H1 (cell line): ENCODE measurements around the gene SOX12. TPM values are rescaled to one million over a fixed set of nuclear protein-coding genes. Genes with fewer than 3 reads are reported as not detected.

ENCODE experiments used
- CTCF ChIA-PET: fragments of 300-600 bp; sonication (Branson Sonifier 250); formaldehyde crosslinking; loops from one replicate; lab custom pipeline; 2021; ENCODE audit not compliant: partially characterized antibody; lab: Charles Lee
- POLR2A ChIA-PET: fragments of 300-600 bp; sonication (Branson Sonifier 250); formaldehyde crosslinking; loops from one replicate; lab custom pipeline; 2021; ENCODE audit warnings: inconsistent platforms; ENCODE audit not compliant: partially characterized antibody; lab: Charles Lee
- DNase-seq, 2 experiments: peaks; one replicate each; pipeline versions ENCODE4 v3.0.0 to v3.0.0-alpha.2; 2010 to 2022; ENCODE audit warnings: low spot score in 2 of 2, low read depth in 1 of 2, mixed read lengths in 1 of 2
- FAIRE-seq: peaks from 2 replicates; lab custom pipeline; 2011; peaks lifted over from hg19 to GRCh38; lab: Jason Lieb, UNC
- H2AFZ ChIP-seq: 2 replicates; pipeline ENCODE4 v1.8.1; 2012; ENCODE audit warnings: low read length, inconsistent platforms
- H2AK5ac ChIP-seq: 2 replicates; pipeline ENCODE4 v1.6.1; 2013; ENCODE audit warnings: low read depth, low read length
- H2BK120ac ChIP-seq: replicated peaks from 2 replicates; pipeline ENCODE3; 2013; ENCODE audit warnings: low read depth, low read length, inconsistent platforms
- H2BK12ac ChIP-seq: 2 replicates; pipeline ENCODE4 v1.6.1; 2013; ENCODE audit warnings: low read depth, low read length
- H2BK15ac ChIP-seq: 2 replicates; pipeline ENCODE4 v1.6.1; 2013; ENCODE audit warnings: low read length
- H2BK20ac ChIP-seq: 2 replicates; pipeline ENCODE4 v1.6.1; 2013; ENCODE audit warnings: low read length
- H2BK5ac ChIP-seq: 2 replicates; pipeline ENCODE4 v1.6.1; 2013; ENCODE audit warnings: low read depth, low read length
- H3K14ac ChIP-seq: 2 replicates; pipeline ENCODE4 v1.6.1; 2013; ENCODE audit warnings: inconsistent platforms; ENCODE audit not compliant: insufficient read length
- H3K18ac ChIP-seq: 2 replicates; pipeline ENCODE4 v1.6.1; 2013; ENCODE audit warnings: low read length; ENCODE audit errors: extremely low read depth
- H3K23ac ChIP-seq: 2 replicates; pipeline ENCODE4 v1.6.1; 2013; ENCODE audit warnings: inconsistent platforms; ENCODE audit not compliant: insufficient read length
- H3K23me2 ChIP-seq: 2 replicates; pipeline ENCODE4 v1.6.1; 2013; ENCODE audit warnings: low read depth, low read length
- H3K27ac ChIP-seq: 2 replicates; pipeline ENCODE4 v1.6.1; 2011; ENCODE audit warnings: low read depth, low read length, inconsistent platforms
- H3K27me3 ChIP-seq, 4 experiments: replicated peaks in 1 of 4; 1 replicate in 1 of 4; 2 replicates in 3 of 4; pipeline versions ENCODE4 v1.6.1 to v1.8.1; 2011 to 2013; ENCODE audit warnings: low read length in 3 of 4, mild to moderate bottlenecking in 3 of 4, inconsistent platforms in 2 of 4, mixed read lengths in 2 of 4, moderate library complexity in 1 of 4; ENCODE audit not compliant: control insufficient read depth in 3 of 4, insufficient read depth in 3 of 4; ENCODE audit errors: extremely low read depth in 1 of 4
- H3K36me3 ChIP-seq, 4 experiments: 2 replicates each; pipeline versions ENCODE4 v1.6.1 to v1.8.1; 2011 to 2013; ENCODE audit warnings: mild to moderate bottlenecking in 4 of 4, low read length in 3 of 4, moderate library complexity in 2 of 4, control low read depth in 1 of 4, inconsistent platforms in 1 of 4; ENCODE audit not compliant: insufficient read depth in 4 of 4, control insufficient read depth in 2 of 4
- H3K4ac ChIP-seq: replicated peaks from 2 replicates; pipeline ENCODE3; 2013; ENCODE audit warnings: low read length, low read depth, mixed read lengths, inconsistent platforms; ENCODE audit not compliant: insufficient read length
- H3K4me1 ChIP-seq, 4 experiments: replicated peaks in 1 of 4; 1 replicate in 1 of 4; 2 replicates in 3 of 4; pipeline versions ENCODE4 v1.6.1 to v1.8.1; 2011 to 2013; ENCODE audit warnings: low read length in 3 of 4, inconsistent platforms in 2 of 4, mixed read lengths in 1 of 4; ENCODE audit not compliant: insufficient read depth in 4 of 4, control insufficient read depth in 3 of 4
- H3K4me2 ChIP-seq, 2 experiments: 2 replicates each; pipeline versions ENCODE4 v1.6.1 to v1.8.1; 2011 to 2013; ENCODE audit warnings: low read depth in 2 of 2, low read length in 2 of 2, control low read depth in 1 of 2, inconsistent platforms in 1 of 2, mild to moderate bottlenecking in 1 of 2; ENCODE audit not compliant: insufficient read depth in 1 of 2
- H3K4me3 ChIP-seq, 4 experiments: fragments of 200-600, 300-600 bp in 1 of 4; sonication (generic), shearing (Covaris generic), sonication (Bioruptor Twin) in 1 of 4; 2 replicates each; pipeline versions ENCODE4 v1.5.1 to v1.8.1; 2011 to 2016; ENCODE audit warnings: low read length in 4 of 4, low read depth in 3 of 4, control low read depth in 2 of 4, inconsistent platforms in 2 of 4, mild to moderate bottlenecking in 2 of 4, mixed read lengths in 1 of 4, moderate library complexity in 1 of 4; ENCODE audit not compliant: insufficient read depth in 2 of 4; ENCODE audit errors: extremely low read depth in 1 of 4
- H3K56ac ChIP-seq: replicated peaks from 2 replicates; pipeline ENCODE3; 2013; ENCODE audit warnings: low read depth, mild to moderate bottlenecking, mixed read lengths, low read length, inconsistent platforms; ENCODE audit not compliant: insufficient read length
- H3K79me1 ChIP-seq: 2 replicates; pipeline ENCODE4 v1.6.1; 2013; ENCODE audit warnings: low read depth, low read length, control low read depth
- H3K79me2 ChIP-seq, 2 experiments: 2 replicates each; pipeline versions ENCODE4 v1.6.1 to v1.8.1; 2012 to 2013; ENCODE audit warnings: low read length in 2 of 2, mild to moderate bottlenecking in 2 of 2, inconsistent platforms in 1 of 2; ENCODE audit not compliant: insufficient read depth in 2 of 2, control insufficient read depth in 1 of 2
- H3K9ac ChIP-seq, 4 experiments: replicated peaks in 1 of 4; 1 replicate in 1 of 4; 2 replicates in 3 of 4; pipeline versions ENCODE4 v1.6.1 to v1.8.1; 2011 to 2013; ENCODE audit warnings: low read depth in 3 of 4, low read length in 3 of 4, control low read depth in 2 of 4, mild to moderate bottlenecking in 2 of 4, moderate library complexity in 2 of 4, inconsistent platforms in 1 of 4; ENCODE audit errors: extremely low read depth in 1 of 4
- H3K9me3 ChIP-seq, 2 experiments: 2 replicates each; pipeline versions ENCODE4 v1.6.1 to v1.8.1; 2012 to 2013; ENCODE audit warnings: mild to moderate bottlenecking in 2 of 2, moderate library complexity in 2 of 2, control low read depth in 1 of 2, inconsistent platforms in 1 of 2, low read depth in 1 of 2, low read length in 1 of 2, mixed read lengths in 1 of 2; ENCODE audit not compliant: insufficient read depth in 2 of 2
- H4K20me1 ChIP-seq, 2 experiments: replicated peaks in 1 of 2; 2 replicates each; pipeline versions ENCODE3 to v1.8.1; 2011 to 2013; ENCODE audit warnings: inconsistent platforms in 2 of 2, low read length in 2 of 2, mild to moderate bottlenecking in 1 of 2; ENCODE audit not compliant: insufficient read depth in 2 of 2, control insufficient read depth in 1 of 2
- H4K5ac ChIP-seq: 2 replicates; pipeline ENCODE4 v1.6.1; 2013; ENCODE audit warnings: low read length, low read depth, mixed read lengths, inconsistent platforms; ENCODE audit not compliant: insufficient read length
- H4K8ac ChIP-seq: 2 replicates; pipeline ENCODE4 v1.8.0; 2013; ENCODE audit warnings: mild to moderate bottlenecking, moderate library complexity, low read length, inconsistent platforms; ENCODE audit not compliant: insufficient read depth; ENCODE audit errors: extremely low read depth
- H4K91ac ChIP-seq: replicated peaks from 2 replicates; pipeline ENCODE3; 2013; ENCODE audit warnings: low read length, mixed read lengths, inconsistent platforms; ENCODE audit not compliant: insufficient read length
- CTBP2 ChIP-seq: IDR thresholded peaks from 2 replicates; pipeline ENCODE4 v1.7.0; 2011; ENCODE audit warnings: borderline replicate concordance, mild to moderate bottlenecking, moderate library complexity, mixed read lengths, low read length; ENCODE audit not compliant: insufficient read depth, insufficient read length
- EGR1 ChIP-seq: IDR thresholded peaks from 2 replicates; pipeline ENCODE4 v1.6.1; 2011; ENCODE audit warnings: low read depth, low read length, borderline replicate concordance
- EP300 ChIP-seq, 2 experiments: IDR thresholded peaks; 1 replicate in 1 of 2; 2 replicates in 1 of 2; pipeline ENCODE4 v1.6.1; 2011 to 2012; ENCODE audit warnings: low read depth in 2 of 2, low read length in 2 of 2, mild to moderate bottlenecking in 2 of 2, borderline replicate concordance in 1 of 2, inconsistent platforms in 1 of 2, moderate library complexity in 1 of 2
- KDM4A ChIP-seq: IDR thresholded peaks from one replicate; pipeline ENCODE4 v1.7.1; 2012; ENCODE audit warnings: low read depth, mild to moderate bottlenecking, moderate library complexity, low read length, inconsistent platforms; ENCODE audit not compliant: severe bottlenecking
- KDM5A ChIP-seq: fragments of 200-600 bp; IDR thresholded peaks from 2 replicates; pipeline ENCODE4 v1.7.1; 2012; ENCODE audit warnings: mild to moderate bottlenecking, low read length, inconsistent platforms, mixed read lengths
- SP2 ChIP-seq: IDR thresholded peaks from 2 replicates; pipeline ENCODE4 v1.6.1; 2012; ENCODE audit warnings: mild to moderate bottlenecking, low read length, inconsistent platforms
- WGBS, 2 experiments: shearing (Covaris generic) in 1 of 2; methylation state at CpG; one replicate each; pipeline versions ENCODE4 v1.1.6 to v1.1.7; 2013 to 2015; ENCODE audit warnings: low lambda C conversion rate in 2 of 2, mixed read lengths in 2 of 2, inconsistent platforms in 1 of 2, low coverage in 1 of 2, missing lambda C conversion rate in 1 of 2; ENCODE audit not compliant: insufficient replicate concordance in 2 of 2, insufficient coverage in 1 of 2, insufficient read length in 1 of 2; ENCODE audit errors: extremely low coverage in 1 of 2, missing lambda C conversion rate in 1 of 2; 5-methylcytosine and 5-hydroxymethylcytosine counted together
- polyA plus RNA-seq, 7 experiments: library from polyadenylated mRNA; depleted of rRNA in 3 of 7; stranded (reverse) in 5 of 7; unstranded in 2 of 7; fragments of >200 nt in 5 of 7; fragments of 200-250 nt in 2 of 7; gene quantifications; 1 replicate in 5 of 7; 2 replicates in 1 of 7; 4 replicates in 1 of 7; pipeline versions ENCODE4 v1.2.1 to v1.2.3, GENCODE V29; 2011 to 2013; ENCODE audit warnings: missing spikeins in 2 of 7, mixed read lengths in 2 of 7
- total RNA-seq: library from RNA; stranded (reverse); fragmentation: NEBNext Ultra II Directional; extraction: Animal tissue kit (Norgen Biotek cat#: 25700); gene quantifications from 2 replicates; pipeline ENCODE4 v1.2.1, GENCODE V29; 2021
- TF ChIP-seq, protein P1 (sequence below): IDR thresholded peaks from 2 replicates; pipeline ENCODE4 v1.6.1; 2012; ENCODE audit warnings: inconsistent platforms
- TF ChIP-seq, protein P2 (sequence below): IDR thresholded peaks from 2 replicates; pipeline ENCODE4 v1.6.1; 2012; ENCODE audit warnings: inconsistent platforms

Gene SOX12
- total and polyA plus RNA-seq, 2 of the 8 experiments (the other 6 are each of a cell fraction or from before 2014, with no cell fraction given): 6.4 to 63.0 TPM

DNA sequence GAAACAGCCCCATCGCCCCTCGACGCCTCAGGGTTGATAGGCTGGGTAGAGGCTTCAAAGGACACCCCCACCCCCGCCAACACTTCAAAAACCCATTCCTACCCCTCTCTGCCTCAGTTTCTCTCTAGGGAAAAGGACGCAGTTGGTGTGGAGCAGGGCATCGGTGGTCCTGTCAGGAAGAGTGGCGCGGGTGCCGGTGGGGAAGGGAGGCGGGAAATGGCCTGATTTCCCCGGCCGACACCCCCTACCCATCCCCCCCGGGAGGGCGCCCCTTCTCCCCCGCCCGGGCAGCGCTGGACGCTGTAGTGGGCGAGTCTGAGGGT lies 21.9 kb downstream of the SOX12 start:
- H3K14ac ChIP-seq: no peak overlapping the region
- no peak overlapping the region for H3K4ac ChIP-seq
- no peak overlapping the region for H2BK20ac ChIP-seq
- no peaks in the 10 kb centered on the region for H3K36me3 ChIP-seq
- H3K4me2 ChIP-seq: peak overlapping the region; percentile 97
- peaks cover 3% of the 10 kb centered on the region; the same call in 1 of the 2 replicates for H3K79me1 ChIP-seq
- no peak overlapping the region for H2BK120ac ChIP-seq
- H4K5ac ChIP-seq: peak overlapping the region; percentile 64
- H3K4me3 ChIP-seq: peak overlapping the region; percentile 63 to 90 (median 66)
- TF ChIP-seq SP2 (no peak), CTBP2 (no peak), EGR1 (no peak), EP300 (IDR thresholded peaks at IDR 0.05; ENCODE audit: borderline replicate concordance in 1 of 2, low read depth in 2 of 2, low read length in 2 of 2) (no peak), KDM4A (peak; percentile 4), KDM5A (0 out of 2 replicates have a peak, but pooled peaks have one; percentile 18)
- TF ChIP-seq, protein P1, sequence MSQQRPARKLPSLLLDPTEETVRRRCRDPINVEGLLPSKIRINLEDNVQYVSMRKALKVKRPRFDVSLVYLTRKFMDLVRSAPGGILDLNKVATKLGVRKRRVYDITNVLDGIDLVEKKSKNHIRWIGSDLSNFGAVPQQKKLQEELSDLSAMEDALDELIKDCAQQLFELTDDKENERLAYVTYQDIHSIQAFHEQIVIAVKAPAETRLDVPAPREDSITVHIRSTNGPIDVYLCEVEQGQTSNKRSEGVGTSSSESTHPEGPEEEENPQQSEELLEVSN: no peak; the same call in 1 of the 2 replicates
- TF ChIP-seq, protein P2, sequence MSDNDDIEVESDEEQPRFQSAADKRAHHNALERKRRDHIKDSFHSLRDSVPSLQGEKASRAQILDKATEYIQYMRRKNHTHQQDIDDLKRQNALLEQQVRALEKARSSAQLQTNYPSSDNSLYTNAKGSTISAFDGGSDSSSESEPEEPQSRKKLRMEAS: no peak
- no peak overlapping the region for H3K23ac ChIP-seq
- 0 out of 2 replicates have a peak overlapping the region, but pooled peaks have one; percentile 93 for H2BK5ac ChIP-seq
- no peak overlapping the region for H3K18ac ChIP-seq
- peaks cover 0 to 3% (median 0%) of the 10 kb centered on the region in 4 experiments; a peak in 3 of 7 replicates for H3K27me3 ChIP-seq
- CTCF ChIA-PET: interaction anchor here (1.0 to 3.1 kb wide), 5 partner anchors 10 to 124 kb away, joined by 3 to 33 read pairs (median 4); no protein-coding TSS in a partner anchor
- H3K79me2 ChIP-seq: no peaks in the 10 kb centered on the region
- no peaks in the 10 kb centered on the region for H3K9me3 ChIP-seq
- no peak overlapping the region for H2AFZ ChIP-seq
- H3K56ac ChIP-seq: peak overlapping the region; percentile 40
- peaks cover 0 to 12% (median 8%) of the 10 kb centered on the region in 4 experiments; a peak in 4 of 7 replicates for H3K4me1 ChIP-seq
- peak overlapping the region in 3 of 4 experiments; percentile 13 to 61 (median 33); a peak in 3 of 7 replicates for H3K9ac ChIP-seq
- no peak for DNase-seq
- peaks cover 16% of the 10 kb centered on the region for H3K23me2 ChIP-seq
- H3K27ac ChIP-seq: no peak overlapping the region
- H2AK5ac ChIP-seq: no peak overlapping the region
- 7% methylated on average over 5 of the region's 19 CpGs; no CpG with 5 or more reads in 1 of the 2 experiments for WGBS, 2 experiments
- H4K8ac ChIP-seq: 0 out of 2 replicates have a peak overlapping the region, but pooled peaks have one; percentile 7
- POLR2A ChIA-PET: interaction anchor here (0.6 to 5.7 kb wide), 24 partner anchors 10 to 197 kb away, joined by 3 to 36 read pairs (median 3); partner anchors contain the start of genes CSNK2A1, SOX12 and TRIB3
- H4K20me1 ChIP-seq: peaks cover 2% of the 10 kb centered on the region in 2 experiments
- no peak for FAIRE-seq
- no peak overlapping the region for H2BK15ac ChIP-seq
- no peak overlapping the region for H4K91ac ChIP-seq
- H2BK12ac ChIP-seq: no peak overlapping the region
